ENCODE data around the gene CAPN2.

CAPN2 gene

DNA sequence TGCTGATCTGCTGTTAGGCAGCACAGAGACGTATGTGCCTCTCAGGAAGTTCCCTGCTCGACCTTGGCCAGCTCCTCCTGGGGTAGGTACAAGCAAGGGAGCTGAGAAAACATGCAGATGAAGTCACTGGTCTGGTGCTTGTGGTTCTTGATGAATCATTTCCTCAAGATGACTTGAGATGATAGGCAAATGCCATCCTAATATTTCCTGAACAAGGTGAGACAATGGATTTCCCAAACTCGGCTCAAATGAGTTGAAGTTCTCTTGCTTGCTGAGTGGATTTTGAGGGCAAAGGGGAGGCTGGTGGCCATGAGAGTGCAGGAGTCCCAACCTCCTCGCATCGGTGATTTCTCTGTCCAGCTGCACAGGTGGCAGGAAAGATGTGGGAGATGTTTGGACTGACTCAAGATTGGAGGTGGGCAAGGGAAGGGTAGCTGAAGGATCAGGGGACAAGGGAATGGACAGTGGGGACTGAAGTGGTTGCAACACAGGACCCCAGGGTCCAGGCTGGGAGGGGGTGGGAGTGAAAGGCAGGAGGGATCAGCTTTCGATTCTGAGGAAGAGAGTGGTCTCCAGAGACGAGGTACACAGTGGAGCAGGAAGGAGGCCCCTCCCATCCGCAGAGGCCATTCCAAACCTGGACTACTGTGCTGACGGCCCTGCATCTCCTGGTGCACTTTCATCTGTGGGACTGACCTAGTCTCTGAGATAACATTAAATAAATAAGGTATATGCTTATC is 63.9 kb downstream of the CAPN2 start:
- TF ChIP-seq, protein P1, sequence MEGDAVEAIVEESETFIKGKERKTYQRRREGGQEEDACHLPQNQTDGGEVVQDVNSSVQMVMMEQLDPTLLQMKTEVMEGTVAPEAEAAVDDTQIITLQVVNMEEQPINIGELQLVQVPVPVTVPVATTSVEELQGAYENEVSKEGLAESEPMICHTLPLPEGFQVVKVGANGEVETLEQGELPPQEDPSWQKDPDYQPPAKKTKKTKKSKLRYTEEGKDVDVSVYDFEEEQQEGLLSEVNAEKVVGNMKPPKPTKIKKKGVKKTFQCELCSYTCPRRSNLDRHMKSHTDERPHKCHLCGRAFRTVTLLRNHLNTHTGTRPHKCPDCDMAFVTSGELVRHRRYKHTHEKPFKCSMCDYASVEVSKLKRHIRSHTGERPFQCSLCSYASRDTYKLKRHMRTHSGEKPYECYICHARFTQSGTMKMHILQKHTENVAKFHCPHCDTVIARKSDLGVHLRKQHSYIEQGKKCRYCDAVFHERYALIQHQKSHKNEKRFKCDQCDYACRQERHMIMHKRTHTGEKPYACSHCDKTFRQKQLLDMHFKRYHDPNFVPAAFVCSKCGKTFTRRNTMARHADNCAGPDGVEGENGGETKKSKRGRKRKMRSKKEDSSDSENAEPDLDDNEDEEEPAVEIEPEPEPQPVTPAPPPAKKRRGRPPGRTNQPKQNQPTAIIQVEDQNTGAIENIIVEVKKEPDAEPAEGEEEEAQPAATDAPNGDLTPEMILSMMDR (IDR thresholded peaks at IDR 0.05; ENCODE audit: control extremely low read depth, extremely low read depth, low read depth, missing control alignments): no peak
- CTCF ChIA-PET: interaction anchor here (1.3 to 5.2 kb wide), 5 partner anchors 9 to 78 kb away, joined by 3 to 26 read pairs (median 3); partner anchors contain the start of gene CAPN2
- no peak for DNase-seq (ENCODE audit: extremely low spot score)
- POLR2A ChIA-PET: interaction anchor here (0.5 kb wide), 1 partner anchor 289 kb away, joined by 3 read pairs; no protein-coding TSS in a partner anchor

DNA sequence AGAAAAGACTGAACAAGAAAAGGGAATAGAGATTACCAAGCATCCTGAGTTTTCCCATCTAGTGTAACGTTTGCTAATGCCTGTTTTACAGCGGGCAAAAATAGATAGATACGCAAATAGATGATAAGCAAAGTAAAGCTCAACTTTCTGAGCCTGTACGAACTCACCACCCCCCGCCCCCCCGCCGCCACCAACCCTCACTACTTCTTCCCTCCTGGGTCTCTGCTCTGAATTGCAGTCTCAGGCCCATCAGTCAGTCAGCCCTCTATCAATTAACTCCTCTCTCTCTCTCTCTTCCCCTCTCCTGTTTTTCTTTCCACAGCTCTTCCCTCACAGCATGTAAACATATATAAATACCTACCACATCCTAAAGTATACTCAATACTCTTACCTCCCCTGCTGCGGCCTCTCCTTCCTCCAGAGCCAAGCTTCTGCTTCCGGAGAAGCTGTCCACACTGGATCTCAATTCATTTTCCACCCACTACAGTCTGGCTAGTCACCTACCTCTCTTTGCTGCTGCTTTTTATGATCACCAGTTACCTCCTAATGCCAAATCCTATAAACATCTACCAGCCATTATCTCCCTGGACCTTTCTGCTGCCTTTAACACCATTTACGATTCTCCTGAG is 64.6 kb downstream of the CAPN2 start:
- TF ChIP-seq, protein P1 (IDR thresholded peaks at IDR 0.05; ENCODE audit: control extremely low read depth, extremely low read depth, low read depth, missing control alignments): no peak
- ChIA-PET CTCF (interaction anchor here (4.4 to 5.2 kb wide), 2 partner anchors 9 to 27 kb away, joined by 19 to 26 read pairs; no protein-coding TSS in a partner anchor), POLR2A (no interaction called here)
- DNase-seq (ENCODE audit: extremely low spot score): no peak

DNA sequence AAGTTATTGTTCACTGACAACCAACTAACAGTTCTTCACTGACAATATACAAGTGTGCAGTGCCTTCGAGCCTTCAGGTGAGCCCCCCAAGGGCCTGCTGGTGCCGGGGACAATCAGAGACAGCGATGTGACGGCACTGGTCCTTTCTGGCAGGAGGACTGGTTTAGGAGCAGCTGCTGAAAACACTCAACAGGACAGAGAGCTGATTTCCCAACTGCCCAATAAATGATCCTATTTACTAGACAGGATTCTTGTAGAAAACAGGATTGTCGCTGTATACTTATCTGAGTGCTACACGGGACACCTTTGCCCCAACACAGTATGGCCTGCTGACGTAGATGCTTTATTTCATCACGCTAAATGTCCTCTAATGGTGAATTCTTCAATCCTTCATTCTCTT is 68.0 kb downstream of the CAPN2 start:
- ChIA-PET POLR2A (no interaction called here), CTCF (interaction anchor here (0.9 to 1.7 kb wide), 5 partner anchors 9 to 31 kb away, joined by 3 to 5 read pairs (median 5); no protein-coding TSS in a partner anchor)
- DNase-seq (ENCODE audit: extremely low spot score): no peak
- TF ChIP-seq, protein P1 (IDR thresholded peaks at IDR 0.05; ENCODE audit: control extremely low read depth, extremely low read depth, low read depth, missing control alignments): no peak

DNA sequence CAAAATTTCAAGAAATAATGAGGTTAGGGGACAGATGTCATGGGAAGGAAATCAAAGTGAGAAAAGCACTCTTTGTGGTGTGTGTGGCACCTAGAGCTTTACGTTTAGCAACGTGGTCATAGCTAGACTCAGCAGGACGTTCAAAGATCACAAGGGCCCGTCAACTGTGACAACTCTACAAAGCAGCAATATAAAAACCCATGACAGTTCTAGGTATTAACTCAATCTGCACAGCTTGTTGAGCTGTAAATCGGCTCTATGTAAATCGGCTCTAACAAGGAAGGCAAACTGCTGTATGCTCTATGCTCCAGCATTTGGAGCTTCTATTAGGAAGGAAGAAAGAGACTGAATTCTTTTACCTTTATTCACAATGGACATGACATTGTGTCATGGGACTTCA is 68.6 kb downstream of the CAPN2 start:
- ChIA-PET POLR2A (no interaction called here), CTCF (interaction anchor here (0.9 to 1.7 kb wide), 5 partner anchors 9 to 32 kb away, joined by 3 to 5 read pairs (median 5); no protein-coding TSS in a partner anchor)
- no peak for DNase-seq (ENCODE audit: extremely low spot score)
- TF ChIP-seq, protein P1 (IDR thresholded peaks at IDR 0.05; ENCODE audit: control extremely low read depth, extremely low read depth, low read depth, missing control alignments): no peak

DNA sequence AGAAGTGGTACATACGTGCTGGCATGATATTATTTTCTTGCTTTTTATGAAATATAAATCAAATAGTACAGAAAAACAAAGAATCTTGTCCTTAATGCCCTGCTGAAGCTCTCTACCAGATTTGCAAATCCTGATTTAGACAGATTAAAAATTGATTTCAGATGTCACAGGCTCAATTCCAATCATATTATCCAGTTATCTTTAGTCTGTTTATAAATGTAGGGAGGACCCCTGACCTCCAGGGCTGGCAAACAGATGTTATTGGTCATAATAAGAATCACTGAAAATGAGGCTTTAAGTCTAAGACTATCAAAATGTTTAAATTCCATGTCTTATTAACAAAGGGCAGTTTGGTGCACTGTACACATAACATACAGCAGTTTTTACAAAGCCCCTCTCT is 71.3 kb downstream of the CAPN2 start:
- TF ChIP-seq, protein P1 (IDR thresholded peaks at IDR 0.05; ENCODE audit: control extremely low read depth, extremely low read depth, low read depth, missing control alignments): no peak
- DNase-seq (ENCODE audit: extremely low spot score): no peak
- ChIA-PET POLR2A (no interaction called here), CTCF (interaction anchor here (5.8 kb wide), 1 partner anchor 9 kb away, joined by 26 read pairs; no protein-coding TSS in a partner anchor)

DNA sequence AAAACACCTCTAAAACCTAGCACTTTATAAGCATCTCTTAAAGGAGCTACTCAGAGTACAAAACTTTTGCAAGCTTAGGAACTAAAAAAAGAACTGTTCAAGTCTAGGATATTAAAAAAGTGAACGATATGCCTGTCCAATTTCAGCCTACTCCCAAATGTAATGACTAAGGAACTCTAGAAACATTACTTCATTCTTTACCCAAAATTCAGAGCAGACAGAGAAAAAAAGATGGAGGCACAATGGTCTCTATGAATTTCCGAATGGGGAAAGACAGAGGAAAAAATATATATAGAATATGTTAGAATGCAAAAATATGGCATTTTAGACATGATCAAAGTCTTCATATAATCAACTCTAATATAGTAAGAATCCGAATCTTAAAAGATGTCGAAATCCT is 72.2 kb downstream of the CAPN2 start:
- ChIA-PET CTCF (interaction anchor here (0.8 to 5.8 kb wide), 5 partner anchors 10 to 156 kb away, joined by 3 to 26 read pairs (median 4); no protein-coding TSS in a partner anchor), POLR2A (no interaction called here)
- TF ChIP-seq, protein P1 (IDR thresholded peaks at IDR 0.05; ENCODE audit: control extremely low read depth, extremely low read depth, low read depth, missing control alignments): no peak
- DNase-seq (ENCODE audit: extremely low spot score): no peak

All from GM10248 (cell line).